ENCODE data around the gene SPSB1. TPM values are rescaled to one million over a fixed set of nuclear protein-coding genes. Genes with fewer than 3 reads are reported as not detected.

Gene SPSB1
- total and polyA plus RNA-seq, 10 of the 15 experiments (the other 5 are each of a cell fraction or from before 2014, with no cell fraction given): 0.02 to 2.0 (median 0.90) TPM; not detected in 1

DNA sequence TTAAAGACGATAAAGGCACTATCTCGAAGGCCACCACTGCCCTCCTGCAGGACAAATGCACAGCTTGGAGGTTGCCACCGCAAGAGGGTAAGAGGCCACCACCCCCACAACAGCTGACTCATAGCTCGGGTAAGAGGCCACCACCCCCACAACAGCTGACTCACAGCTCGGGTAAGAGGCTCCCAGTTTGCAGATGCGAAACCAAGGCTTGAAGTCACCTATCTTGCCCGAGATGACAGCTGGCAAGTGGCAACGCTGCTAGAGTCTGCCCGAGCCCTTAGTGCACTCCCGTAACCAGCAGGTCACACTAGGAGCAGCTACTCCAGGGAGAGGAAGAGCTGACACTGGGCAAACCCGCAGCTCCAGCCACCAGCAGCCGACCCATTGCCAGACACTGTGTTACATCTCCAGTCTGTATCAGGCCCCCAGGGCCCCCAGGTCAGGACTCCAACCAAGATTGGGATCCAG, 17.1 kb upstream of the SPSB1 start (continued):
- TF ChIP-seq, protein P1, sequence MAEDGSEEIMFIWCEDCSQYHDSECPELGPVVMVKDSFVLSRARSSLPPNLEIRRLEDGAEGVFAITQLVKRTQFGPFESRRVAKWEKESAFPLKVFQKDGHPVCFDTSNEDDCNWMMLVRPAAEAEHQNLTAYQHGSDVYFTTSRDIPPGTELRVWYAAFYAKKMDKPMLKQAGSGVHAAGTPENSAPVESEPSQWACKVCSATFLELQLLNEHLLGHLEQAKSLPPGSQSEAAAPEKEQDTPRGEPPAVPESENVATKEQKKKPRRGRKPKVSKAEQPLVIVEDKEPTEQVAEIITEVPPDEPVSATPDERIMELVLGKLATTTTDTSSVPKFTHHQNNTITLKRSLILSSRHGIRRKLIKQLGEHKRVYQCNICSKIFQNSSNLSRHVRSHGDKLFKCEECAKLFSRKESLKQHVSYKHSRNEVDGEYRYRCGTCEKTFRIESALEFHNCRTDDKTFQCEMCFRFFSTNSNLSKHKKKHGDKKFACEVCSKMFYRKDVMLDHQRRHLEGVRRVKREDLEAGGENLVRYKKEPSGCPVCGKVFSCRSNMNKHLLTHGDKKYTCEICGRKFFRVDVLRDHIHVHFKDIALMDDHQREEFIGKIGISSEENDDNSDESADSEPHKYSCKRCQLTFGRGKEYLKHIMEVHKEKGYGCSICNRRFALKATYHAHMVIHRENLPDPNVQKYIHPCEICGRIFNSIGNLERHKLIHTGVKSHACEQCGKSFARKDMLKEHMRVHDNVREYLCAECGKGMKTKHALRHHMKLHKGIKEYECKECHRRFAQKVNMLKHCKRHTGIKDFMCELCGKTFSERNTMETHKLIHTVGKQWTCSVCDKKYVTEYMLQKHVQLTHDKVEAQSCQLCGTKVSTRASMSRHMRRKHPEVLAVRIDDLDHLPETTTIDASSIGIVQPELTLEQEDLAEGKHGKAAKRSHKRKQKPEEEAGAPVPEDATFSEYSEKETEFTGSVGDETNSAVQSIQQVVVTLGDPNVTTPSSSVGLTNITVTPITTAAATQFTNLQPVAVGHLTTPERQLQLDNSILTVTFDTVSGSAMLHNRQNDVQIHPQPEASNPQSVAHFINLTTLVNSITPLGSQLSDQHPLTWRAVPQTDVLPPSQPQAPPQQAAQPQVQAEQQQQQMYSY (CRISPR knock-in tag; IDR thresholded peaks at IDR 0.05): no peak
- 0 out of 2 replicates have a peak, but pooled peaks have one; percentile 14 for TF ChIP-seq CHD2 (IDR thresholded peaks at IDR 0.05; ENCODE audit: borderline replicate concordance, low read depth, low read length)
- TF ChIP-seq BRCA1 (IDR thresholded peaks at IDR 0.05; ENCODE audit: low read depth, low read length): no peak
- TF ChIP-seq, protein P2, sequence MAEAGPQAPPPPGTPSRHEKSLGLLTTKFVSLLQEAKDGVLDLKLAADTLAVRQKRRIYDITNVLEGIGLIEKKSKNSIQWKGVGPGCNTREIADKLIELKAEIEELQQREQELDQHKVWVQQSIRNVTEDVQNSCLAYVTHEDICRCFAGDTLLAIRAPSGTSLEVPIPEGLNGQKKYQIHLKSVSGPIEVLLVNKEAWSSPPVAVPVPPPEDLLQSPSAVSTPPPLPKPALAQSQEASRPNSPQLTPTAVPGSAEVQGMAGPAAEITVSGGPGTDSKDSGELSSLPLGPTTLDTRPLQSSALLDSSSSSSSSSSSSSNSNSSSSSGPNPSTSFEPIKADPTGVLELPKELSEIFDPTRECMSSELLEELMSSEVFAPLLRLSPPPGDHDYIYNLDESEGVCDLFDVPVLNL (IDR thresholded peaks at IDR 0.05; ENCODE audit: low read depth, low read length): no peak
- TF ChIP-seq ZNF592 (IDR thresholded peaks at IDR 0.05): no peak
- no peak for TF ChIP-seq NFIC (IDR thresholded peaks at IDR 0.05; ENCODE audit: low read depth, low read length)
- TF ChIP-seq, protein P3, sequence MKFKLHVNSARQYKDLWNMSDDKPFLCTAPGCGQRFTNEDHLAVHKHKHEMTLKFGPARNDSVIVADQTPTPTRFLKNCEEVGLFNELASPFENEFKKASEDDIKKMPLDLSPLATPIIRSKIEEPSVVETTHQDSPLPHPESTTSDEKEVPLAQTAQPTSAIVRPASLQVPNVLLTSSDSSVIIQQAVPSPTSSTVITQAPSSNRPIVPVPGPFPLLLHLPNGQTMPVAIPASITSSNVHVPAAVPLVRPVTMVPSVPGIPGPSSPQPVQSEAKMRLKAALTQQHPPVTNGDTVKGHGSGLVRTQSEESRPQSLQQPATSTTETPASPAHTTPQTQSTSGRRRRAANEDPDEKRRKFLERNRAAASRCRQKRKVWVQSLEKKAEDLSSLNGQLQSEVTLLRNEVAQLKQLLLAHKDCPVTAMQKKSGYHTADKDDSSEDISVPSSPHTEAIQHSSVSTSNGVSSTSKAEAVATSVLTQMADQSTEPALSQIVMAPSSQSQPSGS (IDR thresholded peaks at IDR 0.05; ENCODE audit: low read length): no peak
- peak; percentile 17 for TF ChIP-seq SKIL (IDR thresholded peaks at IDR 0.05; ENCODE audit: low read depth, poor library complexity, severe bottlenecking)
- TF ChIP-seq, protein P4, sequence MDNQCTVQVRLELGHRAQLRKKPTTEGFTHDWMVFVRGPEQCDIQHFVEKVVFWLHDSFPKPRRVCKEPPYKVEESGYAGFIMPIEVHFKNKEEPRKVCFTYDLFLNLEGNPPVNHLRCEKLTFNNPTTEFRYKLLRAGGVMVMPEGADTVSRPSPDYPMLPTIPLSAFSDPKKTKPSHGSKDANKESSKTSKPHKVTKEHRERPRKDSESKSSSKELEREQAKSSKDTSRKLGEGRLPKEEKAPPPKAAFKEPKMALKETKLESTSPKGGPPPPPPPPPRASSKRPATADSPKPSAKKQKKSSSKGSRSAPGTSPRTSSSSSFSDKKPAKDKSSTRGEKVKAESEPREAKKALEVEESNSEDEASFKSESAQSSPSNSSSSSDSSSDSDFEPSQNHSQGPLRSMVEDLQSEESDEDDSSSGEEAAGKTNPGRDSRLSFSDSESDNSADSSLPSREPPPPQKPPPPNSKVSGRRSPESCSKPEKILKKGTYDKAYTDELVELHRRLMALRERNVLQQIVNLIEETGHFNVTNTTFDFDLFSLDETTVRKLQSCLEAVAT (IDR thresholded peaks at IDR 0.05): no peak
- no peak for TF ChIP-seq ZNF24 (IDR thresholded peaks at IDR 0.05)
- peak; percentile 67; the same call in 1 of the 2 replicates for TF ChIP-seq TCF3 (IDR thresholded peaks at IDR 0.05; ENCODE audit: borderline replicate concordance, insufficient read depth, low read depth, low read length)
- no peak for TF ChIP-seq STAT1 (conservative IDR thresholded peaks at IDR 0.05)
- TF ChIP-seq RB1 (IDR thresholded peaks at IDR 0.05; ENCODE audit: borderline replicate concordance): no peak
- TF ChIP-seq CREM (IDR thresholded peaks at IDR 0.05; ENCODE audit: low read depth): peak; percentile 21; the same call in 1 of the 2 replicates
- TF ChIP-seq CEBPB (IDR thresholded peaks at IDR 0.05; ENCODE audit: borderline replicate concordance in 1 of 2, low read depth in 2 of 2, low read length in 2 of 2): no peak

All from GM12878 (cell line).